ENCODE data around the gene VAMP7.
"Not testable (repeated sequence)": the region's sequence is repeated elsewhere in the genome, so short reads cannot be mapped to it uniquely, and the experiment has no call there.

The VAMP7 gene

DNA sequence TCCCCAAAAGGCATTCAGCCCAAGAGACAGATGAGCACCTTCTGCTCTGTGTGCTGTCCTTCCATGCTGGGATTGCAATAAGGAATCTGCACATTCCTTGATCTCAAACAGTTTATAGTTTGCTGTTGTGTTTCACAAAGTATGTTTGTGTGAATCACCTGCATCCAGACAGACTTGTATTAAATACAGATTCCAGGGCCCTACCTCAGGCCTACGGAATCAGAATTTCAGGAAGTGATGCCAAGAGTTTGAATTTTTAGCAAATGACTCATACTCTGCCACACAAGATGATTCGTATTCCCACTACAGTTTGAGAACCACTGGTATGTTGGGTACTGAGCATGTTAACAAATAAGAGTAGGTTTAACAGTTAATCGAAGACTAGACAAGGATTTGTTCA lies 7.0 kb downstream of the VAMP7 start:
- Mint-ChIP-seq H3K4me3 (no peak overlapping the region), H3K27me3 (no peaks in the 10 kb centered on the region), H3K4me1 (ENCODE audit: low read depth) (peaks cover 38% of the 10 kb centered on the region), H3K27ac (no peak overlapping the region), H3K36me3 (no peaks in the 10 kb centered on the region), H3K9me3 (ENCODE audit: low read depth) (no peaks in the 10 kb centered on the region)

DNA sequence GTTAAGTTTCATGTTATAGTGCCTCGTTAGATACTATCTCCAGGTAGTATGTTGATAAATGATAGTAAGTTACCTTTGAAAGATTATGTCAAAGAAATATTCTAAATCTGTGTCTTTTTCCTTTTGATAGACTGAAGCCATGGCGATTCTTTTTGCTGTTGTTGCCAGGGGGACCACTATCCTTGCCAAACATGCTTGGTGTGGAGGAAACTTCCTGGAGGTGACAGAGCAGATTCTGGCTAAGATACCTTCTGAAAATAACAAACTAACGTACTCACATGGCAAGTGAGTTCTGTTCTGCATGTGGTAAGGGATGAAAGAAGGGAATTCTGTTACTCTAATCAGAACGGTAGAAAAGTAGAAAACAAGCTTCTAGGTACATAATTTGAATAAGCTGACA lies 8.2 kb downstream of the VAMP7 start:
- Mint-ChIP-seq H3K9me3 (ENCODE audit: low read depth) (no peaks in the 10 kb centered on the region), H3K4me3 (no peak overlapping the region), H3K36me3 (no peaks in the 10 kb centered on the region), H3K27me3 (no peaks in the 10 kb centered on the region), H3K4me1 (ENCODE audit: low read depth) (peaks cover 37% of the 10 kb centered on the region), H3K27ac (no peak overlapping the region)

DNA sequence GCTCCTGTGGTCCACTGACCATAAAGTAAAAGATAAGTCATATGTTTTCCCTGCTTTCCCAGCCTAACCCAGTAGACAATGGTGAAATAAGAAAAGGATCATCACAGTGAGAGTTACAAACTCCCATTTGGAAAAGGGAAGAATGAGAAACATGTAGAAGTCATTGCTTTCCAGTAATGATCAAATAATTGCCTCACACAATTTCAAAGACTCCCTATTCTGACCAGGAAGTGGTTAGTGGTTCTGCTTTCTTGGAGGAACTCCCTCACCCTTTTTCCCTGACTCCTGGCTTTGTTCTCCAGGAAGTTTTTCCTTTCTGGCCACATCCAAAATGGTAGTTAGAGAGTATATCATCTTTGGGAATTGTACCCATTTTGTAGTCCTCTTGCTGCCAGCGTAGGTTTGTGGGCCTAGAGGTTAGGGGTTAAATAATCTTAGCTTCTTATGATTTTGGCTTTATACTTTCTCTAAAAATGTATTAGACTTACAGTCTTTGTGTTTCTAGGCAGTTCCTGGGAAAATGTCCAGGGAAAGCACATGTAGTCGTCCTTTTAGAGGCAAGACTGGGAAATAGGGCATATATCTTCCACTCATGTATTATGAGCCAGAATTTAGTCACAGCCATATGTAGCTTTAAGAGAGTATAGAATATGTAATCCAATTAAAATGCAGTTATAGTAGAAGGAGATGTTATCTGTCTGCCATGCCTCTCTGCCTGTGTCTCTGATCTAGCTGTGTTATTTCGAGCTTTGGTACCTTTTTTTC lies 10.5 kb downstream of the VAMP7 start:
- Mint-ChIP-seq H3K9me3 (ENCODE audit: low read depth) (no peaks in the 10 kb centered on the region), H3K27ac (no peak overlapping the region), H3K4me1 (ENCODE audit: low read depth) (peaks cover 32% of the 10 kb centered on the region), H3K4me3 (no peak overlapping the region), H3K27me3 (no peaks in the 10 kb centered on the region), H3K36me3 (no peaks in the 10 kb centered on the region)

DNA sequence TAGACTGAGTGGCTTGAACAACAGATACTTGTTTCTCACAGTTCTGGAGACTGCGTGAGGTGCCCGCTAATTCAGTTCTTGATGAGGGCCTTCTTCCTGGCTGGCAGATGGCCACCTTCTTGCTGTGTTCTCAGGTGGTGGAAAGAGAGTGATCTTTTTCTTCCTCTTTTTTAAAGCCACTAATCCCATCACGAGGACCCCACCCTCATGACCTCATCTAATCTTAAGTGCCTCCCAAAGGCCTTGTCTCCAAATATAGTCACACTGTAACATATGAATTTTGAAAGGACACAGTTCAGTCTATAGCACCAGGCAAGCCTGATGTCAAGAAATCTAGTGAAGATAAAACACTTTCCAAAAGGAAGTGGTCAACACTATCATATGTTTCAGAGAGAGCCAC lies 12.4 kb downstream of the VAMP7 start:
- Mint-ChIP-seq H3K4me1 (ENCODE audit: low read depth) (peaks cover 17% of the 10 kb centered on the region), H3K4me3 (no peak overlapping the region), H3K36me3 (no peaks in the 10 kb centered on the region)

DNA sequence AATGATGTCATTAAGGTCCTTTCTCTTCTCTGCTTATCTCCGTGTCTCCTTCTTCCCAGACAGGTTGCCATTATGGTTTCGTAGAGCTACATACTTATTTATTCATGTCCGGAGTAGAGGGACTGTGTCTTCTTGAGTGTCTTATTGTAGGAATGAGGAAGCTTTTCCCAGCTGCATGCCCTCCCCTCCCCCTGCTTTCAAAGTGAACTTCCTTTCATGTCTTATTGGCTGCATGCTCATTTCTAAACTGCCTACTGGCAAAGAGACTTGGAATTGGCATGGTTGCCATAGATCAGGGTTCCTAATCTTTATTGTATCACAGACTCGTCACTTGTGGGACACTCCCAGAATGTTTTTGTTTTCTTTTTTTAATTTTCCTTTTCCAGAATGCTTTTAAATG lies 15.4 kb downstream of the VAMP7 start:
- Mint-ChIP-seq H3K27me3 (no peaks in the 10 kb centered on the region), H3K4me3 (no peak overlapping the region), H3K4me1 (ENCODE audit: low read depth) (peaks cover 7% of the 10 kb centered on the region), H3K9me3 (ENCODE audit: low read depth) (no peaks in the 10 kb centered on the region), H3K27ac (no peak overlapping the region), H3K36me3 (peaks cover 8% of the 10 kb centered on the region)

More for the DNA sequence above, 12.4 kb downstream of the VAMP7 start:
- Mint-ChIP-seq H3K27ac (no peak overlapping the region), H3K9me3 (ENCODE audit: low read depth) (no peaks in the 10 kb centered on the region), H3K27me3 (no peaks in the 10 kb centered on the region)

DNA sequence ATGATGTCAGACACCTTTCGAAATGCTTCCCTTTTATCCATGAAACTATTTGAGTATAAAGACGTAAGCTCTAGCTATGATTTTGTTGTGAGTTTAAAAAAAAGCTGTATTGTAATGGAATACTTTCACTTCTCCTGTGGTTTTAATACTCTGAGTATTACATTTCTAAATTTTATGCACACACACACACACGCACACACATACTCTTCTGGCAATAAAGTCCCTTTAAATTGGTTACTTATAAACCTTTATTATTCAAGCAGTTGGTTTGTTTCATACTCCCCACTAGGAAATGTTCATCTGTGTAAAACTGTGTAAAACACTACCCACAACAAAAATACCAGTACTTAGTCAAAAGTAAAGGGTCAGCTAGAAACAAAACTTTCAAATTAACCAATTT lies 18.2 kb downstream of the VAMP7 start:
- Mint-ChIP-seq H3K4me1 (ENCODE audit: low read depth) (peaks cover 5% of the 10 kb centered on the region), H3K4me3 (no peak overlapping the region), H3K27me3 (no peaks in the 10 kb centered on the region), H3K27ac (no peak overlapping the region), H3K9me3 (ENCODE audit: low read depth) (no peaks in the 10 kb centered on the region), H3K36me3 (peaks cover 8% of the 10 kb centered on the region)

DNA sequence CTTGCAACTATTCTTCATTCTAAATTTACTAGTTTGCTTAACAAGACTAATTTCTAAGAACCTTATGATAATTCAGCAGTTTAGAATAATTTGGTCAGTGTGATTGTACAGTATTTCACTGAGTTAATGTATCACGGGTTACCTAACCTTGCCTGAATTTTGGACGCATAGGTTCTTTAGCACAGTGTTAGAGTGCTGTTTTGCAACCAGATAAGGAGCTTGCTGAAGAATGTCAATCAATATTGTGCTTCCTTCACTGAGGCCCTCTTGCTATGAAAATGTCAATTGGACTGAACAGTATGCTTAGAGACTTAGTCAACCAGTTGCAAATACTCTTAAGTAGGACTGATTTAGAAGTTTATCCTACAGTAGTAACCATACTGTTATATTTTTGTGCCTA lies 19.6 kb downstream of the VAMP7 start:
- H3K4me1 Mint-ChIP-seq (ENCODE audit: low read depth) = no peaks in the 10 kb centered on the region
- H3K4me3 Mint-ChIP-seq = no peak overlapping the region
- no peak overlapping the region for H3K27ac Mint-ChIP-seq
- H3K36me3 Mint-ChIP-seq = peaks cover 16% of the 10 kb centered on the region
- H3K9me3 Mint-ChIP-seq (ENCODE audit: low read depth) = no peaks in the 10 kb centered on the region
- H3K27me3 Mint-ChIP-seq = no peaks in the 10 kb centered on the region

DNA sequence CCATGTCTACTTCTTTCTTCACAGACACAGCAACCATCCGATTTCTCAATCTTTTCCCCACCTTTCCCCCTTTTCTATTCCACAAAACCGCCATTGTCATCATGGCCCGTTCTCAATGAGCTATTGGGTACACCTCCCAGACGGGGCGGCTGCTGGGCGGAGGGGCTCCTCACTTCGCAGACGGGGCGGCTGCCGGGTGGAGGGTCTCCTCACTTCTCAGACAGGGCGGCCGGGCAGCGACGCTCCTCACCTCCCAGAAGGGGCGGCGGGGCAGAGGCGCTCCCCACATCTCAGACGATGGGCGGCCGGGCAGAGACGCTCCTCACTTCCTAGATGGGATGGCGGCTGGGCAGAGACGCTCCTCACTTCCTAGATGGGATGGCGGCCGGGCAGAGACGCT lies 26.5 kb downstream of the VAMP7 start:
- H3K27ac Mint-ChIP-seq; H3K4me3 Mint-ChIP-seq; H3K27me3 Mint-ChIP-seq; H3K4me1 Mint-ChIP-seq (ENCODE audit: low read depth): not testable (repeated sequence)
- H3K36me3 Mint-ChIP-seq = peaks cover 33% of the 10 kb centered on the region
- peaks cover 20% of the 10 kb centered on the region for H3K9me3 Mint-ChIP-seq (ENCODE audit: low read depth)

DNA sequence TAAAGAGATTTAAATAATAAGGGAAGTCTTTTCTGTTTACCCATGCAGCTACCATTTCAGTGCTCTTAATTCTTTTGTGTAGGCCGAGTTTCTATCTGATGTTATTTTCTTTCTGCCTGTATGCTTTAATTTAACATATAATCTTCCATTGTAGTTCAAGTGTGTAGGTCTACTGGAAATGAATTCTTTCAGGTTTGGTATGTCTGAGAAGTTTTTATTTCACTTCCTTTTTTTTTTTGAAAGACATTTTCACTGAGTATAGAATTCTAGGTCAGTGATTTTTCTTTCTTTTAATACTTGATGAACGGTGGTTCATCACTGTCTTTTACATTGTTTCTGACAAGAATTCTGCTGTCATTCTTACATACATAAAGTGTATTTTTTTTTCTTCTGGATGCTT lies 42.1 kb downstream of the VAMP7 start:
- Mint-ChIP-seq H3K36me3 (peaks cover 31% of the 10 kb centered on the region), H3K4me3 (no peak overlapping the region), H3K27ac (no peak overlapping the region), H3K4me1 (ENCODE audit: low read depth) (peaks cover 2% of the 10 kb centered on the region), H3K27me3 (no peaks in the 10 kb centered on the region), H3K9me3 (ENCODE audit: low read depth) (peaks cover 12% of the 10 kb centered on the region)

DNA sequence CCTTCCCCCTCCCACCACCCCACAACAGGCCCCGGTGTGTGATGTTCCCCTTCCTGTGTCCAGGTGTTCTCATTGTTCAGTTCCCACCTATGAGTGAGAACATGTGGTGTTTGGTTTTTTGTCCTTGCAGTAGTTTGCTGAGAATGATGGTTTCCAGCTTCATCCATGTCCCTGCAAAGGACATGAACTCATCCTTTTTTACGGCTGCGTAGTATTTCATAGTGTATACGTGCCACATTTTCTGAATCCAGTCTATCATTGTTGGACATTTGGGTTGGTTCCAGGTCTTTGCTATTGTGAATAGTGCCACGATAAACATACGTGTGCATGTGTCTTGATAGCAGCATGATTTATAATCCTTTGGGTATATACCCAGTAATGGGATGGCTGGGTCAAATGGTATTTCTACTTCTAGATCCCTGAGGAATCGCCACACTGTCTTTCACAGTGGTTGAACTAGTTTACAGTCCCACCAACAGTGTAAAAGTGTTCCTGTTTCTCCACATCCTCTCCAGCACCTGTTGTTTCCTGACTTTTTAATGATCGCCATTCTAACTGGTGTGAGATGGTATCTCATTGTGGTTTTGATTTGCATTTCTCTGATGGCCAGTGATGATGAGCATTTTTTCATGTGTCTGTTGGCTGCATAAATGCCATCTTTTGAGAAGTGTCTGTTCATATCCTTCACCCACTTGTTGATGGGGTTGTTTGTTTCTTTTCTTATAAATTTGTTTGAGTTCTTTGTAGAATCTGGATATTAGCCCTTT lies 49.9 kb downstream of the VAMP7 start:
- H3K27me3 Mint-ChIP-seq; H3K4me3 Mint-ChIP-seq; H3K4me1 Mint-ChIP-seq (ENCODE audit: low read depth); H3K27ac Mint-ChIP-seq: not testable (repeated sequence)
- peaks cover 25% of the 10 kb centered on the region for H3K36me3 Mint-ChIP-seq
- H3K9me3 Mint-ChIP-seq (ENCODE audit: low read depth) = peaks cover 20% of the 10 kb centered on the region

DNA sequence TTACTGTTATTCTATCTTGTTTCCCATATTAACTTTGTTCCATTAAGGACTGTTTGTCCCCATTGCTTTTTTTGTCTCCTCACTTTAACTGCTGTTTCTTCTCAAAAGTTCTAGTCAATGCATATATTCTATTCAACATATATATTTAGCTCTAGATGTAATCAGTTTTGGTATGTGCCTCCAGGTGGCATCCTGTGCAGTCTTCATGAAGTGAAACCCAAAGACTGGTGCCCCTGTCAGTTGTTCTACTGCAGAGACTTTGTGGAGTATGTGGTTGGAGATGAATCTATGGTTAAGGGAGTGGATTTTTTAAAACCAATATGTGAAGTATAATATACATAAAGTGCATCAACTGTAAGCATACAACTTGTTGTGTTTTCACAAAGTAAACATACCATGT lies 57.0 kb downstream of the VAMP7 start:
- no peaks in the 10 kb centered on the region for H3K27me3 Mint-ChIP-seq
- peaks cover 5% of the 10 kb centered on the region for H3K36me3 Mint-ChIP-seq
- H3K9me3 Mint-ChIP-seq (ENCODE audit: low read depth) = no peaks in the 10 kb centered on the region
- no peak overlapping the region for H3K27ac Mint-ChIP-seq
- no peak overlapping the region for H3K4me3 Mint-ChIP-seq
- no peaks in the 10 kb centered on the region for H3K4me1 Mint-ChIP-seq (ENCODE audit: low read depth)

DNA sequence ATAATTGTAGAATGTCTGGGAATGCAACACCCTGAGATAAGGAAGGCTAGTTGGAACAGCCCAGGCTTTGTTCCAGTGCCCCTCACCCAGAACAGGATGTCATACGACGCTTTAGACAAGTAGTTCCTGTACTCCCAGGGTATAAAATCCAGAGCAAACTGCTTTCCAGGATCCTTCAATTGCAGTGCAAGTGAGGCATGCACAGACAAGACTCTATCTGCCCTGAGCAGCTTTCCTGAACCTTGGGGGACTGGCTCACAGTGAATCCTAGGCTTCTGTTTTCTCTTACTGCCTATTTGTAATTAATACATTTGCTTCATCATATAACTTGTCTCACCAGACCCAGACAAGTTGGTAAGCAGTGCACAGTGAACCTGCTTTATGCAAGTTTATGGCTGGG lies 68.0 kb downstream of the VAMP7 start:
- no peak overlapping the region for H3K27ac Mint-ChIP-seq
- peaks cover 8% of the 10 kb centered on the region for H3K36me3 Mint-ChIP-seq
- no peaks in the 10 kb centered on the region for H3K4me1 Mint-ChIP-seq (ENCODE audit: low read depth)
- H3K4me3 Mint-ChIP-seq = no peak overlapping the region
- peaks cover 4% of the 10 kb centered on the region for H3K9me3 Mint-ChIP-seq (ENCODE audit: low read depth)
- H3K27me3 Mint-ChIP-seq = no peaks in the 10 kb centered on the region

DNA sequence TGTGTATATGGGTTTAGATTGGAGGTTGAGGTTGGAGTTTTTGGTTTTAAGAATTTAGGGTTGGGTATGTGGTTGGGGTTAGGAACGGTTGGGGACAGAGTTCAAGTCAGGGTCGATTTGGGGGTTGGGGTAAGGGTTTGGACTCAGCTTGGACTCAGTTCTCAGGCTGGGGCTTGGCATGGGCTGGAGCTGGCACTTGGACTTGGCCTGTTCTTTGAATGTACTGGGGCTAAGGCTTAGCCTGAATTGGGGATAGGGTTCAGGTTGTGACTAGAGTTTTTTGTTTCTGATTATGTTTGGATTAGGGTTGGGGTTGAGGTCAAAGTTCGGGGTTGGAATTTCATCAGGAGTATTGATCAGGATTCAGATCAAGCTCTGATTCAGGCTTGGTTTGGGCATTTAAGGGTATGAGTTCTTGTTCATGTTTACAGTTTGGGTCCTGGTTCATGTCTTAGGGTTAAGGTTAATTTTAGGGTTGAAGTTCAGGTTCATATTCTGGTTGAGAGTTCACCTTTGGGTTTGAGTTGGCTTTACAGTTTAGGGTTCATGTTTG lies 70.2 kb downstream of the VAMP7 start:
- no peak overlapping the region for H3K27ac Mint-ChIP-seq
- peaks cover 2% of the 10 kb centered on the region for H3K27me3 Mint-ChIP-seq
- no peaks in the 10 kb centered on the region for H3K9me3 Mint-ChIP-seq (ENCODE audit: low read depth)
- no peaks in the 10 kb centered on the region for H3K4me1 Mint-ChIP-seq (ENCODE audit: low read depth)
- H3K36me3 Mint-ChIP-seq = peaks cover 3% of the 10 kb centered on the region
- H3K4me3 Mint-ChIP-seq = no peak overlapping the region

DNA sequence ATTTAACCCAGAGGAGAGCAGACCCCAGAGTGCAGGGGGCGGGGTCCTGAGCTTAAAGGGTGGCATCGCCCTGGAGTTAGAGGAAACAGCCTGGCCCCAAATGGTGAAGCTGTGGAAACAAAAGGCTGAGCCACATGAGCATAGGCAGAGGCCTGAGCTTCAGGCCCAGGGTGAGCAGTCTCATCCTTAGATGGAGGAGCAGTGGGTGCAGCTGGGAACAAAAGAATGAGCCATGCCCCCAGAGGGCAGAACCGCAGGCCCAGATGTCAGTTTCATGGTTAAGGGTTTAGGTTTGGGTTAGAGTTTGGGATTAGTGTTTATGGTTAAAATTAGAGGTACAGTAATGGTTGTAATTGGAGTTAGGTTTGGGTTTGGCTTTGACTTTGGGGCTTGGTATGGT lies 71.9 kb downstream of the VAMP7 start:
- no peak overlapping the region for H3K27ac Mint-ChIP-seq
- peaks cover 2% of the 10 kb centered on the region for H3K27me3 Mint-ChIP-seq
- no peaks in the 10 kb centered on the region for H3K4me1 Mint-ChIP-seq (ENCODE audit: low read depth)
- H3K4me3 Mint-ChIP-seq = no peak overlapping the region
- no peaks in the 10 kb centered on the region for H3K9me3 Mint-ChIP-seq (ENCODE audit: low read depth)
- H3K36me3 Mint-ChIP-seq = peaks cover 3% of the 10 kb centered on the region

DNA sequence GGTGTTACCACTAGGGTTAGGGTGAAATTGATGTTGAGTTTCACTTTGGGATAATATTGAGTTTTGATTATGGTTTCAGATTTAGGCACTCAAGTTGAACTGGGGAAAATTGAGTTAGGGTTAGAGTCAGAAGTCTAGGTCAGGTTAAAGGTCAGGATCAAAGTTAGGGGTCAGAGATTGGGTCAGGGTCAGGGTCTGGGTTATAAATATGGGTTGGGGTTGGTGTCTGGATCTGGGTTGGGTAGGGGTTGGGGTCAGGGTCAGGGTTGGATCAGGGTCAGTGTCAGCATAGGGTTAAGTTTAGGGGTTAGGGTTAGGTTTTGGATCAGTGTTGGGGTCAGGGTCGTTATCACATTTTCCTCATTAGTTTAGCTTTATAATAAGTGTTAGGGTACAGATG lies 73.6 kb downstream of the VAMP7 start:
- Mint-ChIP-seq H3K4me1 (ENCODE audit: low read depth) (no peaks in the 10 kb centered on the region), H3K27me3 (peaks cover 2% of the 10 kb centered on the region), H3K36me3 (peaks cover 3% of the 10 kb centered on the region), H3K4me3 (no peak overlapping the region), H3K9me3 (ENCODE audit: low read depth) (no peaks in the 10 kb centered on the region), H3K27ac (no peak overlapping the region)

Measured in activated naive CD8-positive, alpha-beta T cell (primary cell).